ENCODE data around the gene PET100.

The PET100 gene

DNA sequence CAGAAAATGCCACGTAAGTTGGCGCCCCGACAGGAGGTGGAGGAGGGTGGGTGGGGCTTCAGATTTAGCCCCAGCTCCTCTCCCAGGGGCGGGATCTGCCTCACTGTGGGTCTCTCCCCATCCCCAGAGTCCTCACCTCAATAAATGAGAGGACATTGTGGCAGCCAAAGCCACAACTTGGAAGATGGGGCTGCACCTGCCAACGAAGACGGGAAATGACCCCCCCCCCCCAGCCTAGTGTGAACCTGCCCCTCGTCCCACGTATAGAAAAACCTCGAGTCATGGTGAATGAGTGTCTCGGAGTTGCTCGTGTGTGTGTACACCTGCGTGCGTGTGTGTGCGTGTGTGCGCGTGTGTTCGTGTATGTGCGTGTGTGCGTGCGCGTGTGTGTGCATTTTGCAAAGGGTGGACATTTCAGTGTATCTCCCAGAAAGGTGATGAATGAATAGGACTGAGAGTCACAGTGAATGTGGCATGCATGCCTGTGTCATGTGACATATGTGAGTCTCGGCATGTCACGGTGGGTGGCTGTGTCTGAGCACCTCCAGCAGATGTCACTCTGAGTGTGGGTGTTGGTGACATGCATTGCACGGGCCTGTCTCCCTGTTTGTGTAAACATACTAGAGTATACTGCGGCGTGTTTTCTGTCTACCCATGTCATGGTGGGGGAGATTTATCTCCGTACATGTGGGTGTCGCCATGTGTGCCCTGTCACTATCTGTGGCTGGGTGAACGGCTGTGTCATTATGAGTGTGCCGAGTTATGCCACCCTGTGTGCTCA lies 49.6 kb downstream of the PET100 start:
- no peak for FAIRE-seq
- no peak for DNase-seq (ENCODE audit: low spot score)

GRCh38 chr19:7679771-7680605 lies 50.4 kb downstream of the PET100 start:
- DNase-seq (ENCODE audit: low spot score) (no peak), FAIRE-seq (no peak)

DNA sequence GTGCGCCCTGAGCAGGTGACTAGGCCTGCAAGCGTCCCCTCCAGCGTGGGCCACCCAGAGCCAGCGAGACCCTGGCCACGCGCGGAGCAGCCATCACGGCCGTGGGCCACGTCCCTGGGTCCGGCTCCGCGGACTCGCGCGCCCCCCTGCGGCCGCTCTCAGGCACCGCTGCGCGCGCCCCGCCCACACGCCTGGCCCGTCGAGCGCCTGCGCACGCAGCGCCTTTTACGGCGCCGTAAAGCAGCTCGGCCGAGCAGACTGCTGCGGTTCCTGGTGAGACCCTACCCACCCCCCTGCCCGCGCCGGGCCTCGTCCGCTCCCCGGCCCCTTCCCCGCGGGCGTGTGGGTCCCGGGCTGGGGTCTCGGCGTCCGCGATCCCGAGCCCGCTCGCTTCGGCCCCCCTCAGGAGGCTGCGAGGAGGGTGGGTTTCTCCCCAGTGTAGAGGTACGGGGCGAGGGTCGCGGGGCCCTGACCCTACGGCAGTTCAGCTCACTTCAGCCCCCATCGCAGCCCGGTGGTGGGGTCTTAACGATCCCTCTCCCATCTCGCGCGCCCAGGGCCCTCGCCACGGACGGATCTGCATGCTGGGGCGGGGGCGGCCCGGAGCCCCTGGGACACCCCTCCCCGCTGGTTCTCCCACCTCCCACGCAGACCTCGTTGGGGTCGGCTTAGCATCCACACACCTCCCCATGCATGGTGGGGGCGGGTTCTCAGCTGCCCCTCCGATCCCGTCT lies 51.2 kb downstream of the PET100 start, which contains the start of gene TRAPPC5:
Gene TRAPPC5 (plus strand): TSS at position 228 of the 734 bp plus-strand sequence. CDS start 1,421 bp downstream, outside the sequence.
- DNase-seq (ENCODE audit: low spot score) = peak; percentile 85
- FAIRE-seq = no peak

All from urothelium cell line (cell line).